Measurements from ENCODE around the gene TECPR2.

TECPR2 gene

GRCh38 chr14:102434647-102435175 is 72.0 kb downstream of the TECPR2 start:
- no peak for DNase-seq

GRCh38 chr14:102437997-102438915 is 75.5 kb downstream of the TECPR2 start:
- DNase-seq, result peak; percentile 40

- no peak for DNase-seq
These were observed 76.8 kb downstream of the TECPR2 start for GRCh38 chr14:102439556-102439955.

- no peak for DNase-seq
These were observed 77.7 kb downstream of the TECPR2 start for GRCh38 chr14:102440392-102440791.

GRCh38 chr14:102442241-102443211 is 79.8 kb downstream of the TECPR2 start:
- no peak for DNase-seq

GRCh38 chr14:102445066-102445465 is 82.3 kb downstream of the TECPR2 start:
- DNase-seq, result no peak

GRCh38 chr14:102445641-102446040 is 82.9 kb downstream of the TECPR2 start:
- no peak for DNase-seq

- DNase-seq, result no peak
These were observed 87.7 kb downstream of the TECPR2 start for GRCh38 chr14:102450206-102451063.

GRCh38 chr14:102451064-102451352 is 88.3 kb downstream of the TECPR2 start:
- DNase-seq, result no peak

GRCh38 chr14:102452302-102452701 is 89.6 kb downstream of the TECPR2 start:
- DNase-seq, result no peak

- DNase-seq, result no peak
These were observed 92.0 kb downstream of the TECPR2 start for GRCh38 chr14:102454711-102455110.

GRCh38 chr14:102457509-102457908 is 94.8 kb downstream of the TECPR2 start:
- no peak for DNase-seq

- DNase-seq, result no peak
These were observed 99.0 kb downstream of the TECPR2 start for GRCh38 chr14:102461490-102462338.

- no peak for DNase-seq
These were observed 99.7 kb downstream of the TECPR2 start for GRCh38 chr14:102462391-102462790.

- DNase-seq, result no peak
These were observed 101.3 kb downstream of the TECPR2 start for GRCh38 chr14:102464006-102464405.

GRCh38 chr14:102464846-102465341 is 102.2 kb downstream of the TECPR2 start:
- no peak for DNase-seq

GRCh38 chr14:102469261-102469660 is 106.5 kb downstream of the TECPR2 start:
- no peak for DNase-seq

- DNase-seq, result no peak
These were observed 109.4 kb downstream of the TECPR2 start for GRCh38 chr14:102471921-102472790.

- no peak for DNase-seq
These were observed 110.0 kb downstream of the TECPR2 start for GRCh38 chr14:102472791-102473150.

GRCh38 chr14:102473559-102473958 is 110.8 kb downstream of the TECPR2 start:
- DNase-seq, result no peak

All from NCI-H2029 treated with DMSO at 0.1 percent for 48 hours (cell line).